ENCODE measurements around the gene KCNAB1.

DNA sequence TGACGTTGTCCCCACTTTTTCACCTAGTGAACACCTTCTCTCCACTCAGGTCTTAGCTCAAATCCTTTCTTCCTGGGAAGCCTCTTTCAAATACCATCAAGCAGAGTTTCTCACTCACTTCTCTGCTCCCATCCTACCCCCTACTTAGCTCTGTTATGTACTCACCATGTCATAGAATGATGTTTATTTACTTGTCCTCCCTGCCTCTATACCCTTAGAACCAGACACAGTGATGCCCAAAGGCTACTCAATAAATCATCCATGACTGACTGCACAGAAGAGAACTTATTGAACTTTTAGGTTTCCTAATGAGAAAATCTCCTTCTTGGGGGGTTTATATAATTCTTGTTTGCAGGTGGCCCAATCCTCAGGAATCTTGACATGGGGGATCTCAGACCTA, 280.4 kb downstream of the KCNAB1 start:
- TF ChIP-seq, protein P1, sequence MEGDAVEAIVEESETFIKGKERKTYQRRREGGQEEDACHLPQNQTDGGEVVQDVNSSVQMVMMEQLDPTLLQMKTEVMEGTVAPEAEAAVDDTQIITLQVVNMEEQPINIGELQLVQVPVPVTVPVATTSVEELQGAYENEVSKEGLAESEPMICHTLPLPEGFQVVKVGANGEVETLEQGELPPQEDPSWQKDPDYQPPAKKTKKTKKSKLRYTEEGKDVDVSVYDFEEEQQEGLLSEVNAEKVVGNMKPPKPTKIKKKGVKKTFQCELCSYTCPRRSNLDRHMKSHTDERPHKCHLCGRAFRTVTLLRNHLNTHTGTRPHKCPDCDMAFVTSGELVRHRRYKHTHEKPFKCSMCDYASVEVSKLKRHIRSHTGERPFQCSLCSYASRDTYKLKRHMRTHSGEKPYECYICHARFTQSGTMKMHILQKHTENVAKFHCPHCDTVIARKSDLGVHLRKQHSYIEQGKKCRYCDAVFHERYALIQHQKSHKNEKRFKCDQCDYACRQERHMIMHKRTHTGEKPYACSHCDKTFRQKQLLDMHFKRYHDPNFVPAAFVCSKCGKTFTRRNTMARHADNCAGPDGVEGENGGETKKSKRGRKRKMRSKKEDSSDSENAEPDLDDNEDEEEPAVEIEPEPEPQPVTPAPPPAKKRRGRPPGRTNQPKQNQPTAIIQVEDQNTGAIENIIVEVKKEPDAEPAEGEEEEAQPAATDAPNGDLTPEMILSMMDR (IDR thresholded peaks at IDR 0.05; ENCODE audit: poor library complexity), result no peak
- no peak for TF ChIP-seq EZH2 (IDR thresholded peaks at IDR 0.05; ENCODE audit: borderline replicate concordance)
- no peak for TF ChIP-seq EZH2phosphoT487 (IDR thresholded peaks at IDR 0.05; ENCODE audit: low read depth, severe bottlenecking, unreplicated experiment)

All from hepatocyte (in vitro differentiated cells).